ENCODE measurements around the gene PLIN3. TPM values are rescaled to one million over a fixed set of nuclear protein-coding genes. Genes with fewer than 3 reads are reported as not detected.
A peak's percentile ranks its signal among the peaks of the same experiment; 100 is the strongest.

Gene PLIN3
- total and polyA plus RNA-seq, 9 of the 15 experiments (the other 6 are each of a cell fraction or from before 2014, with no cell fraction given): 7.5 to 75.6 (median 43.1) TPM

DNA sequence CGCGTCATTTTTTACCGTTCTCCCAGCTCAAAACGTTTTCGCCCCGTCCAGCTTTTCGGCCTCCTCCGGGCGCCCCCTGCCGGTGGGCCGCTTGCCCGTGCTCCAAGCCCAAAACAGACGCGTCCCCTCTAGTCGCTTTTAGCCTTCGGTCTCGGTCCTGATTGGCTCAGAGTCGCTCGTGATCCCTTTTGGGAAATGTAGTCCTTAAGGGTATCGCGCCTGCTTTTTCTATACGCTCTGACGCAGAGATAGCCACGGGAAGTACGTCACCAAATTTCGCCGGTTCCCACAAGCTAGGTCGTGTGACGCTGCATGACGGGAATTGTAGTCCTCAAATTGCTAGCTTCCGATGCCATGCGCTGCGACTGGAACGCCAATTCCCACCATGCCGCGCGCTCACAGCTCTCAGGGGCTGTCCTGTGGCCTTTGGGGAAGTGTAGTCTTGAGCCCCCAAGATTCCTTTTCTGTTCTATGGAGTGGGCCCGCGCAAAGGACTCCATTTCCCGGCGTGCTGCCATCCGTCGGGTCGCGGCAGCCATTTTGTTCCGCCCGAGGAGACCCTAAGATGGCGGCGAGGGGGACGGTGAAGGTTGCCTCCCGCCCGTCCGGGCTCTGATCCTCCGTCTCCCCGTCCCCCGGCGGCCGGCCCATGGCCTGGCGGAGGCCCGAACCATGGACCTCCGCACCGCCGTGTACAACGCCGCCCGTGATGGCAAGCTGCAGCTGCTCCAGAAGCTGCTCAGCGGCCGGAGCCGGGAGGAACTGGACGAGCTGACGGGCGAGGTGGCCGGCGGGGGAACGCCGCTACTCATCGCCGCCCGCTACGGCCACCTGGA is 76.1 kb downstream of the PLIN3 start, which contains the start of gene FEM1A (continued):
- TF ChIP-seq RREB1 (CRISPR knock-in tag; IDR thresholded peaks at IDR 0.05): no peak
- peak; percentile 48; the same call in 1 of the 2 replicates for TF ChIP-seq CHD2 (IDR thresholded peaks at IDR 0.05; ENCODE audit: low read depth, low read length)
- no peak for TF ChIP-seq TCF15 (CRISPR knock-in tag; IDR thresholded peaks at IDR 0.05)
- TF ChIP-seq HNRNPLL (IDR thresholded peaks at IDR 0.05; ENCODE audit: low read depth, low read length, poor library complexity, severe bottlenecking): no peak
- no peak for TF ChIP-seq ZNF398 (CRISPR knock-in tag; IDR thresholded peaks at IDR 0.05)
- no peak for TF ChIP-seq MCM5 (IDR thresholded peaks at IDR 0.05; ENCODE audit: low read depth)
- peak; percentile 96 for TF ChIP-seq LCOR (CRISPR knock-in tag; IDR thresholded peaks at IDR 0.05)
- no peak for TF ChIP-seq ZNF436 (CRISPR knock-in tag; IDR thresholded peaks at IDR 0.05)
- TF ChIP-seq ATF7 (IDR thresholded peaks at IDR 0.05): peak; percentile 94
- no peak for TF ChIP-seq ZBTB8A (IDR thresholded peaks at IDR 0.05; ENCODE audit: partially characterized antibody)
- no peak for TF ChIP-seq ZNF507 (tag; conservative IDR thresholded peaks at IDR 0.05)
- no peak for TF ChIP-seq ZNF277 (CRISPR knock-in tag; IDR thresholded peaks at IDR 0.05; ENCODE audit: borderline replicate concordance)
- no peak for TF ChIP-seq ZNF263 (CRISPR knock-in tag; IDR thresholded peaks at IDR 0.05; ENCODE audit: borderline replicate concordance)
- TF ChIP-seq RAD51 (IDR thresholded peaks at IDR 0.05; ENCODE audit: borderline replicate concordance, low read depth): peak; percentile 56; the same call in 1 of the 2 replicates
- no peak for TF ChIP-seq XRCC3 (IDR thresholded peaks at IDR 0.05)
- TF ChIP-seq, protein P1, sequence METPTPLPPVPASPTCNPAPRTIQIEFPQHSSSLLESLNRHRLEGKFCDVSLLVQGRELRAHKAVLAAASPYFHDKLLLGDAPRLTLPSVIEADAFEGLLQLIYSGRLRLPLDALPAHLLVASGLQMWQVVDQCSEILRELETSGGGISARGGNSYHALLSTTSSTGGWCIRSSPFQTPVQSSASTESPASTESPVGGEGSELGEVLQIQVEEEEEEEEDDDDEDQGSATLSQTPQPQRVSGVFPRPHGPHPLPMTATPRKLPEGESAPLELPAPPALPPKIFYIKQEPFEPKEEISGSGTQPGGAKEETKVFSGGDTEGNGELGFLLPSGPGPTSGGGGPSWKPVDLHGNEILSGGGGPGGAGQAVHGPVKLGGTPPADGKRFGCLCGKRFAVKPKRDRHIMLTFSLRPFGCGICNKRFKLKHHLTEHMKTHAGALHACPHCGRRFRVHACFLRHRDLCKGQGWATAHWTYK (CRISPR knock-in tag; IDR thresholded peaks at IDR 0.05): peak; percentile 91
- peak; percentile 66; the same call in 1 of the 2 replicates for TF ChIP-seq PYGO2 (tag; IDR thresholded peaks at IDR 0.05)

Data from K562 (cell line).